COR-L47 (cell line): ENCODE results near the gene MKRN1.
"Not testable (repeated sequence)": the region's sequence is repeated elsewhere in the genome, so short reads cannot be mapped to it uniquely, and the experiment has no call there.

Experiments used
- DNase-seq: peaks from one replicate; lab custom pipeline; 2025; lab: John Stamatoyannopoulos, UW

The MKRN1 gene

GRCh38 chr7:140479062-140479738 is at the start of gene MKRN1:
TSS of gene MKRN1 (minus strand) at chr7:140479505. CDS start at chr7:140479344, 161 bp downstream.
- DNase-seq: peak; percentile 98

GRCh38 chr7:140526787-140527664 is 47.7 kb upstream of the MKRN1 start:
- DNase-seq: no peak

- DNase-seq: no peak
Observed at GRCh38 chr7:140526214-140526613, 46.9 kb upstream of the MKRN1 start.

- no peak for DNase-seq
Observed at GRCh38 chr7:140525743-140526142, 46.4 kb upstream of the MKRN1 start.

- DNase-seq: no peak
Observed at GRCh38 chr7:140521421-140521820, 42.1 kb upstream of the MKRN1 start.

- no peak for DNase-seq
Observed at GRCh38 chr7:140519007-140519399, 39.7 kb upstream of the MKRN1 start.

GRCh38 chr7:140518370-140519006 is 39.2 kb upstream of the MKRN1 start:
- no peak for DNase-seq

GRCh38 chr7:140517546-140518369 is 38.5 kb upstream of the MKRN1 start:
- peak; percentile 81 for DNase-seq

- DNase-seq: peak; percentile 73
Observed at GRCh38 chr7:140512317-140513000, 33.2 kb upstream of the MKRN1 start.

GRCh38 chr7:140509789-140510188 is 30.5 kb upstream of the MKRN1 start:
- no peak for DNase-seq

GRCh38 chr7:140507556-140507955 is 28.3 kb upstream of the MKRN1 start:
- not testable (repeated sequence) for DNase-seq

GRCh38 chr7:140506788-140507464 is 27.6 kb upstream of the MKRN1 start:
- DNase-seq: peak; percentile 96

GRCh38 chr7:140501966-140502365 is 22.7 kb upstream of the MKRN1 start:
- no peak for DNase-seq

- not testable (repeated sequence) for DNase-seq
Observed at GRCh38 chr7:140497807-140498206, 18.5 kb upstream of the MKRN1 start.

GRCh38 chr7:140497241-140497769 is 18.0 kb upstream of the MKRN1 start:
- no peak for DNase-seq

- DNase-seq: no peak
Observed at GRCh38 chr7:140495514-140496097, 16.3 kb upstream of the MKRN1 start.

GRCh38 chr7:140494867-140495266 is 15.6 kb upstream of the MKRN1 start:
- DNase-seq: no peak

- no peak for DNase-seq
Observed at GRCh38 chr7:140489026-140489359, 9.7 kb upstream of the MKRN1 start.

- no peak for DNase-seq
Observed at GRCh38 chr7:140485500-140486265, 6.4 kb upstream of the MKRN1 start.
